NOMO-1 treated with dmso at 0.1 percent for 144 hours (cell line): Measurements from ENCODE around the gene CARMIL3.

Experiments
- DNase-seq: peaks from one replicate; lab custom pipeline; 2025; ENCODE audit not compliant: unreplicated experiment; lab: John Stamatoyannopoulos, UW

Gene CARMIL3

DNA sequence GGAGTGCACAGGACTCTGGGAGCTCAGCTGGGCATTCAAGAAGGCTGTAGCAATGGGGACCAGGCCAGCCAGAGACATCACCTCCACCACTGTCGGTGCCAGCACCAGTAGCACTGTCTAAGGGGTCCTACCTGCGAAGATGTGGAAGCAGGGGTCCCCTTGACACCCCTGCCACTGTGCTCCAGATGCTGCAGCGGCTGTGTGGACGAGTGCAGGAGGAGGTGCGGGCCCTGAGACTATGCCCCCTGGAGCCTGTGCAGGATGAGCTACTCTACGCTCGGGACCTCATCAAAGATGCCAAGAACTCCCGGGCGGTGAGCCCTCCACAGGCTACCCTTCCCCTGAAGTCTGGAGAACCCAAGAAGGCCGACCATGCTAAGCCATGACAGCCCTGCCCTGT, 8.6 kb downstream of the CARMIL3 start:
- DNase-seq = no peak

DNA sequence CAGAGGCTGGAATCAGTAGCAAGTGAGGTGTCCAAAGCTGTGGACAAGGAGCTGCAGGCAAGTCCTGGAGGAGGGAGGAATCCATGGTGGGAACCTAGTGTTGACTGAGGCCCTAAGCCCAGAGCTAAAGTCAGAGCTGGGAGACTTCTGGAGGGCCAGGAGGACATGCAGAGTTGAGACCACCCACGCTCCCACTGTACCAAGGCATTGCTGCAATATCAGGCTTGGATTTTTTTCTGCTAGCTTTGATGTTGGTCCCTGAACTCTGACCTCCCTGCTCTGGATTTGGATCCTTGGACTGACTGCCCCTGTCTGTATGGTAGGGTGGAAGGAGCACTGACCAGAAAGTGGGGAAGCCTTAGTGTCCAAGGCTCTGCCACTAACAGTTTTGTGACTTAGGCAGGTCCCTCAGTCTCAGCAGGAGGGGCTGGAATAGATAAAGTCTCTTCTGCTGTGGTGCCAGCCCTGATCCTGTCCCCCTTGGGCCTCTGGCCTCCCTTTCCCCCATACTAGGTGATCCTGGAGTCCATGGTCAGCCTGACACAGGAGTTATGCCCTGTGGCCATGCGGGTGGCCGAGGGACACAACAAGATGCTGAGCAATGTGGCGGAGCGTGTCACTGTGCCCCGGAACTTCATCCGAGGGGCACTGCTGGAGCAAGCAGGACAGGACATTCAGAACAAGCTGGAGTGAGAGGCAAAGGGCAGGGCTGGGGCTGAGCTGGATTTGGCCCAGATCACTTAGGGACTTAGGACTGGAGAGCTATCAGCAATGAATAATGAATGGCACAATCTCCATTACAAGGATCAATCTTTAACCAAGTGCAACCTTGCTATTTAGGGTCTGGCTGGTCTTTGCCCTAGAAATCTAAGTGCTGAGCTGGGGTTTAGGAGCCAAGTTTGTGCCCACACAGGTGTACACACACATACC, 9.4 kb downstream of the CARMIL3 start:
- no peak for DNase-seq

DNA sequence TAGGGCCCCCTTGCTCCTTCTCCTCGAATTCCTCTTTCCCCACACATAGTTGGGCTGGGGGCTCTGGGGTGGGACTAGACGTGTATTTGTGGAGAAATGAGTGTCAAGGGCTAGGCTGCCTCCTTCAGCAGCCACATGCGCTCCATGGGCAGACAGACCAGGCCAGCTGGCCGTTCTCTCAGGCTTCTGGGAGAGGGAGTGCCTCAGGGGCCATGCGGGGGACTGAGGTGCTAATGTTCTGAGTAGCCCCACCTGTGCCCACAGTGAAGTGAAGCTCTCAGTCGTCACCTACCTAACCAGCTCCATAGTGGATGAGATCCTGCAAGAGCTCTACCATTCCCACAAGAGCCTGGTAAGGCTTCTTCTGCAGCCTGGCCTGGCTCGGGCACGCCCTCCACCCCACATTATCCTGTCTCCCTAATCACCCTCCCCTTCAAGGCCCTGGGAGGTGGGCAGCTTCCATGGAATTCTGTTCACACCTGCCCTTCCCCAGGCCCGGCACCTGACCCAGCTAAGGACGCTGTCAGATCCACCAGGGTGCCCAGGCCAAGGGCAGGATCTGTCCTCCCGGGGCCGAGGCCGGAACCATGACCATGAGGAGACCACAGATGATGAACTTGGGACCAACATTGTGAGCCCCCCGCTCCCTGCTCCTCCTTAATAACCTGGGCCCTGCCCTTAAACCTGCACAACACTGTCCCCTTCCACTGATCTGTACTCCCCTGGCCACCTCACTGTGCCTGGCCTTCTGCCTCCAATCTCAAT, 10.6 kb downstream of the CARMIL3 start:
- no peak for DNase-seq

DNA sequence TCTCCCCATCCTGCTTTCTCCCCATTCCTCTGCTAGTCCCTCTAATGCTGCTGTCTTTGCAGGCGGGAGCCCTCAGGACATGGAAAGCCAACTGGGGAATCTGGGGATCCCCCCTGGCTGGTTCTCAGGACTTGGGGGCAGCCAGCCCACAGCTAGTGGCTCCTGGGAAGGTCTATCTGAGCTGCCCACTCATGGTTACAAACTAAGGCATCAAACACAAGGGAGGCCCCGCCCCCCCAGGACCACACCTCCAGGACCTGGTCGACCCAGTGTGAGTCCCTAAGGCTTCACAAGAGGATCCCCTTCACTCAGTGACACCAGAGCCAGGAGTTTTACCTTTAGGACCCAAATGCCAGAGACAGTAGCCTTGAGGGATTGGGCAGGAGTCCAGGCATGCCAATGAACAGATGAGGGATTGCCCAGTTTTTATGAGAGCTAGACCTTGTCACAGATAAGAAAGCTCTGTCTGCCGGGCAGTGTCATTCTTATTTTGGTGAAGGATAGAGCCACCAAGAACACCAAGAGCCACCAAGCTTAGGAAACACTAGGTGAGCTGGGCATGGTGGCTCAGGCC, 11.5 kb downstream of the CARMIL3 start:
- DNase-seq = no peak

DNA sequence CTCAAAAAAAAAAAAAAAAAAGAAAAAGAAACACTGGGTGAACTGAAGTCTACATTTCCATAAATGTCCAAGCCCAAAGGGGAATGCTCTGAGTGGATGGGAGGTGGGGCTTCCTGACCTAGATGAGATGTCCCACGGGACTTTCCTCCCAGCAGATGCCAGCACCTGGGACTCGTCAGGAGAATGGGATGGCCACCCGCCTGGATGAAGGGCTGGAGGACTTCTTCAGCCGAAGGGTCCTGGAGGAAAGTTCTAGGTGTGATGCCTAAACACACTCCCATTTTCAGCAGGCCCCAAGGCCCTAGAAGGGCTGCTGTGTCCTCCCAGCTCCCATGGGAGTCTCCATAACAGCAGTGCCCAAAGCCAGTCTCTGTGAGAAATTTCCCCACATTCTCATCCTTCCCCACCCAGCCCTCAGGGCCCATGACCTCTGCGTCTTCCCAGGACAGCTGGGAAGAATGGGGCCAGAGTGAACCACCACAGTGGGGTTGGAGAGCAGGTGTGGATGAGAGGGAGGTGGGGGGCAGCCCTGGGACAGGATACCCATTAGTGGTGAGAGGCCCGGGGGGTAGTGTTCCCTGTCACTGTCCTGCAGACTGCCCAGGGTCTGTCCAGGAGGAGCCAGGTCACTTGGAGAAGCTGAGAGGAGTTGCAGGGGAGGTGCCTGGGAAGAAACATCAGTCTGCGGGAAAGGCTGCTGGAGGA, 12.4 kb downstream of the CARMIL3 start:
- no peak for DNase-seq

DNA sequence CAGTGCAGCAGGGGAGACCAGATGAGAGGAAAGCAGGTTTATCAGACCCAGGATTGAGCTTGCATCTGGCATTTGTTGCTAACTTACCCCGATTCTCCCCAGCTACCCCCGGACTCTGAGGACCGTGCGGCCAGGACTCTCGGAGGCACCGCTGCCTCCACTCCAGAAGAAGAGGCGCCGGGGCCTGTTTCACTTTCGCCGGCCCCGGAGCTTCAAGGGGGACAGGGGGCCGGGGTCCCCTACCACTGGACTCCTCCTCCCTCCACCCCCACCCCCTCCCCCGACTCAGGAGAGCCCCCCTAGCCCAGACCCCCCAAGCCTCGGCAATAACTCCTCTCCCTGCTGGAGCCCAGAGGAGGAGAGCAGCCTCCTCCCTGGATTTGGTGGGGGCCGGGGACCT, 13.0 kb downstream of the CARMIL3 start:
- DNase-seq = no peak

DNA sequence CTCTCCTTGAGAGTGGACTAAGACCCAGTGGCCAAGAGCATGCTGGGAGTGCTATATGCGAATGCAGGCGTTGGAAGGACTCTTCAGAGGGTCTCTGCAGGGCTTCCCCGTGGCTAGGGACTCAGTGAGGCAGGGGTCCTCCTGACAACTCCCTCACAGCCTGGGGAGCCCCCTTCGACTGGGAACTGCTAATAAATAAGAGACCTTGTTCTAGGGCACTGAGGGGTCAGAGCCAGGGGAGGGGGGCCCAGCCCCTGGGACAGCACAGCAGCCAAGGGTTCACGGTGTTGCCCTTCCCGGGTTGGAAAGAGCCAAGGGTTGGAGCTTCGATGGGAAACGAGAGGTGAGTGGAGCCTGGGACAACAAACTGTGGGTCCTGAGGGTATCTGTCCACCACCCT, 13.6 kb downstream of the CARMIL3 start:
- DNase-seq = no peak

DNA sequence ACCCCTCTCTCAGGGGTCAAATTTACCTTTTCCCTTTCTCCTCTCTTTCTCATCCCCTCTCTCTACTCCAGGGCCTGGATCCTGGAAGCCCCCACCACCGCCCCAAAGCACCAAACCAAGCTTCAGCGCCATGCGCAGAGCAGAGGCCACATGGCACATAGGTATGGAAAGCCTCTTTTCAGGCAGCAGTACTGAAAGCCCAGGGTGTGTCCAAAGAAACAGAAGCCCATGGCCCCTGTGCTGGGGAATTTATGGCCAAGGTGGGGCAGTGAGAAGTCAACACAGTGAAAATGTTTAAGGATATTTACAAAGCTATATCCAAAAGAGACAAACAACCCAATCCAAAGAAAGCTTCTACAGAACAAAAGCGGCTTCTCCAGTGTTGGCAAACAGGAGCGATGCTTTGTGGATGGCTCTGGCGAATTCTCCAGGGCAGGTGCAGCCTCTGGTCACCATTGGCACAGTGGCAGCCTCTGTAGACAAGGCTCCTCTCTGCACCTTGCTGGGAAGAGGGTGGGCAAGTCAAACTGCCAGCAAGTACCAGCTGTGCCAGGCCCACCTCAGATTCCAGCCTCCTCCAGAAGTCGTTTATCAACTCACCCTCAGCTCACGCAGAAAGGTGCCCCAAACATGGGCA, 14.8 kb downstream of the CARMIL3 start:
- DNase-seq = no peak

DNA sequence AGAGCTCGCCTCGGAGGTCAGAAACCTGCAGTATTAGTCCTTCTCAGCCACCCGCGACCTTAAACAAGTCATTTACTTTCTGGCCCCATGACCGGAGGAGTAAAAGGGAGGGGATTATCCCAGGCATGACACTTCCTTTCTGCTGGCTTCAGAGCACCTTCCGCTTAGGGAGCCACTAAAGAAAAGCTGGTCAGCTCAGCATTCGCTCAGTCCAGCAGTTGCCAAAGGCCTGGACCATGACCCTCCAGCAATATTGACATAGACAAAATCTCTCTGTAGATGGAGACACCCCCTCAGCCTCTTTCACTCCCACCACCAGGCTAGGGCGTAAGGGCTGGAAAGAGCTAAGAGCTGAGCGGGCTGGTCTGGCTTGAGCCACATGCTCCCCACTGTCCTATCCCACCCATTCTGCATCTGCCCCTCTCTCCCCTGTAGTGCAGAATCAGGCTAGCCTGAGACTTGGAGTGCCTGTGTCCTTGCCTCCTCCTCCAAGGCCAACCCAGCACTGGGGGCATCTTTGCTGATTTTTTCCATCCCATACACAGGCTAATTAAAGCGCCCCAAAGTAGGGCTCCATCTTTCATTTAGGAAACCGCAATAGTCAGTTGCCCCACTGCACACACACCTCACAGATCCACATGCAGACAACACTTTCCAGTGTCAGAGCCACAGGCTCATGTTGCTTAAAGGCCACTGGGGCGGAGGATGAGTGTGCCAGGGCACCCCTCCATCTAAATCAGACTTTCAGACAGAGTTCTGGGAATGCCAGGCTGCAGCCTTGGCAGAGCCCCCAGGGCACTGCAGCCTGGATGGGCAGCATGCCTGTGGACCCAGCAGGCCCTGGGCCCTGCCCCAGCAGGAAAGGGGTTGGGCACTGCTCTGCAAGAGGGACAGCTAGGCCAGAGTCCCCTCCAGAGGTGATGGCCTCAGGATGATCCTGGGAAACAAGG, 15.6 kb downstream of the CARMIL3 start:
- DNase-seq = no peak

DNA sequence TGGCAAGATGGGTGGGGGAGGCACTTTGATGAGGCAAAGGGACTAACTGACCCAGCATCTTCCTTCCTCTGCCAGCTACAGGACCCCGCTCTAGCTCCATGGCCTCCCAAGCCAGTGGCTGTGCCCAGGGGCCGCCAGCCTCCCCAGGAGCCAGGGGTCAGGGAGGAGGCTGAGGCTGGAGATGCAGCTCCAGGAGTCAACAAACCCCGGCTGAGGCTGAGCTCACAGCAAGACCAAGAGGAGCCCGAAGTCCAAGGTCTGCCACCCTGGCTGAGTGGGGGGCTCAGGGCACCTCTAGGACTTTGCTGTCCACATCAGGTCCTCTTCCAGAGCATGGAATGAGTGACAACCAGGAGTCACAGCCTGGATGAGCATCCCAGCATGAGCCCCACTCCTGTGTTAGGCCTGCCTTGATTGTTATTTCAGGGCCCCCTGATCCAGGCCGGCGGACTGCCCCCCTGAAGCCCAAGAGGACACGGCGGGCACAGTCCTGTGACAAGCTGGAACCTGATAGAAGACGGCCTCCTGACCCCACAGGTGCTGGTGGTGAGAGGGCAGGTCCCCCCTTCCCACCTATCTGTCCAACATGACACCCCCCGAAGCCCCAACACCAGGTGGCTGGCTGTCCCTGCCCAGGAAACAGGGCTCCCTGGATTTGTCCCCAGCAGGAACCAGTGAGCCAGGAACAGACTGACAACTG, 17.1 kb downstream of the CARMIL3 start:
- DNase-seq = no peak

DNA sequence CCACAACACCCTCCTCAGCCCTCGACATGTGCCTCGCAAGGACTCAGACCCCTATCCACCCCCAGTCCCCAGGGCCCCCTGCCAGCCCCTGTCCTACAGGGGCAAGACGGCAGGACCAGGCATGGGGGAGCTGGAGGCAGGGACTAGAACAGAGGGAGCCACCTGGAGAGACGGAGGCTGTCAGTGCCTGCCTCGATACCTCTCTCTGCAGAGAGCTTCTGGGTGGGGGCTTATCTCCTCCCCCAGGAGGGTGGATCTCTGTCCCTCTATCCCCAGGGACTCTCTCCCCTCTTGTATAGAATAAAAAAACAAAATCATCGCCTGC, 17.6 kb downstream of the CARMIL3 start:
- no peak for DNase-seq

DNA sequence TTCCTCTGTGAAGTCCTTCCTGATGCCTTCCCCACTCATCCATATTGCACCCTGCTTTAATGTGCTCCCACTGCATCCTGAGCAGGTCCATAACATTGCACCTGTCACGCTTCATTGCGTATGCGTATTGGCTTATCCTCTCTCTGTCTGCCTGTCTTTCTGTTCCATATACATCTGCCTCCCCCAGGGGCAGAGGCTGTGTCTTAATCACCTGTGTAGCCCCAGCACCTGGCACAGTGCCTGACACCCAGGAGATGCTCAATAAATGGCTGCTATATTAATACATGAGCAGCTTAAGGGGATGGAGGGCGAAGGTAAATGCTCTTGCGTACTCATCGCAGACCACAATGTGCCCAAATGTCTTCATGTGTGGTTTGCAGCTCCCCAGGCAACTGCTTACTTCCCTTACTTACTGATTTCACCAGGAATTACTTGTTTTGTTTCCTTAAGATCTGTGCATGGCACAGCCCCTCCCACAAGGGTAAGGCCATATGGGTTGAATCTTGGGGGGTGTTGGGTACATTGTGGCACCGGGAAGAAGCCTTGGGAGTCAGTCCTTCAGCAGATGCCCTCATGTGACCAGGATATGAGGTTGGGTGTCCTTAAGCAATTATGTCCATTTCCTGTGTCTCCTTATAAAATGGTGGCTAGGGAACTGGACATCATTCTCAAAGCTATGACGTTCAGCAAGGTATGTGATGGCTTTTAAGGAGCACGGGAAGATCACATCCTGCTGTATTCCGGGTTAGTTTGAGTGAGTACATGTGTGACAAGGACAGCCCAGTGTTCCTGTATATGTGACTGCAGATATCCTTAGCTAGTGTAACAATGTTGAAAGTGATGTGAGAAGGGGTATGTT, 18.7 kb downstream of the CARMIL3 start:
- DNase-seq = no peak

DNA sequence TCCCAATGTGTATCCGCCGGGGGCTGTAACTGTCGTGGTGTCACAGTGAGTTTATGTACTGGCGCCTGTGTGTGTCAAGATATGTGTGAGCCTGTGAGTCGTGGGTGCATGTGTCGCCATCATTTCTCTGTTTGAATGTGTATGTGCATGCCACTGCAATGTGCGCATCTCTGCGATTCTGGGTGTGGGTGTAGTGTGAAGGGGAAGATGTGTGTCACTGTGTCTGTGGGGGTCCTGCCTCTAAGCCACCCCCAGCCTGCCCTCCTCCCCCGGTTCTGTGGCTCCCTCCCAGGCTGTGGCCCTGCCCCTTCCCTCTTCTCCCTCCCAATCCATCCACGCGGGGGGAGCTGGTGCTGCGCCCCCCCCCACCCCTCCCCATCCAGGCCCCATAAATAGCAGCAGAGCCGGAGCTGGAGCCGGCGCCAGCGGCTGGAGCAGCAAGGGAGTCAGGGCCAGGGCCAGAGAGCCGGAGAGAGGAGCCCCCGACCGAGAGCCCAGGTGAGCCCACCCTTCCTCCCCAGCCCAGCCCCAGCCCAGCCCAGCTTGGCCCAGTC, 19.4 kb downstream of the CARMIL3 start, which contains the start of gene CPNE6:
Gene CPNE6, plus strand, starts transcription at position 419 of the 554 bp plus-strand sequence. CDS start 1,375 bp downstream, outside the sequence.
- no peak for DNase-seq

DNA sequence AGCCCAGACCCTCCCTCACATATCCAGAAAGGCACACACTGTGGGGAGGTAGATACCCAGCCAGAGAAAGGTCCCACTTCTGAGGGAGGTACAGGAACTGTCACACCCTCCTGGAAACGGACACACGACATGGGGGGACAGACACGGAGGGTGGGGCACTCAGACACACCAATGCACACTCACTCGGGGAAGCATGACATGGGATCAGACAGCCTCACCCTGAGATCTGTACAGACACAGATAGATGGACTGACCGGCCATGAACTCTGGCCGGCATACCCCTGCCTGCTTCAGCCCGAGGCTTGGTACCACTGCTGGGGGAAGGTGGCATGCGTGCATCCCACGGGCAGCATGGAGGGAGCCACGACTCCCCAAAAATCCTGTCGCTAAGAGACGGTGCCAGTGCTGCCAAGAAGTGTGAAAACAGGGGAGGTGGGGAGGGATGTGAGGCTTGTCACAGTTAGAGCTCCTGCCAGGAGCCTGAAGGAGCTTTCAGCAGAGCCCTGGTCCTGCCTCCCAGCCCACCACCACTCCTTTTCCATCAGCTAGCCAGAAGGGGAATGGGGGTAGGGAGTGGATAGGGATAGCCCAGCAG, 20.1 kb downstream of the CARMIL3 start:
- DNase-seq = no peak

DNA sequence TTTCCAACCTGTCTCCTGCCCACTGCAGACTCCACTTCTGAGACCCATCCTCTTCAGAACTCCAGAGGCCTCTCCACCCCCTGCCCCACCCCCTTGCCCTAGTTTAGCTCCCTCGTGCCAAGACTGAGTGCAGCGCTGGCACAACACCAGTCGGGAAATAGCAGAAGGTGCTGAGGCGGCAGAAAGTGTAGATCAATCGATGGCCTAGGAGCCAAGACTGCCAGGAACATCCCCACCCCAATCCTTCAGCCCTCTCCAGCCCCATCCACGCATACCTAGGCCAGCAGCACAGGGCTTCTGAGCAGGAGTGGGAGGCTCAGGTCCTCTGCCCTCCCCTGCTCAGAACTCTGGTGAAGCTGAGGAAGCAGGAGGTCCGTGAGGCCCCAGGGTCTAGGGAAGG, 20.6 kb downstream of the CARMIL3 start:
- no peak for DNase-seq

DNA sequence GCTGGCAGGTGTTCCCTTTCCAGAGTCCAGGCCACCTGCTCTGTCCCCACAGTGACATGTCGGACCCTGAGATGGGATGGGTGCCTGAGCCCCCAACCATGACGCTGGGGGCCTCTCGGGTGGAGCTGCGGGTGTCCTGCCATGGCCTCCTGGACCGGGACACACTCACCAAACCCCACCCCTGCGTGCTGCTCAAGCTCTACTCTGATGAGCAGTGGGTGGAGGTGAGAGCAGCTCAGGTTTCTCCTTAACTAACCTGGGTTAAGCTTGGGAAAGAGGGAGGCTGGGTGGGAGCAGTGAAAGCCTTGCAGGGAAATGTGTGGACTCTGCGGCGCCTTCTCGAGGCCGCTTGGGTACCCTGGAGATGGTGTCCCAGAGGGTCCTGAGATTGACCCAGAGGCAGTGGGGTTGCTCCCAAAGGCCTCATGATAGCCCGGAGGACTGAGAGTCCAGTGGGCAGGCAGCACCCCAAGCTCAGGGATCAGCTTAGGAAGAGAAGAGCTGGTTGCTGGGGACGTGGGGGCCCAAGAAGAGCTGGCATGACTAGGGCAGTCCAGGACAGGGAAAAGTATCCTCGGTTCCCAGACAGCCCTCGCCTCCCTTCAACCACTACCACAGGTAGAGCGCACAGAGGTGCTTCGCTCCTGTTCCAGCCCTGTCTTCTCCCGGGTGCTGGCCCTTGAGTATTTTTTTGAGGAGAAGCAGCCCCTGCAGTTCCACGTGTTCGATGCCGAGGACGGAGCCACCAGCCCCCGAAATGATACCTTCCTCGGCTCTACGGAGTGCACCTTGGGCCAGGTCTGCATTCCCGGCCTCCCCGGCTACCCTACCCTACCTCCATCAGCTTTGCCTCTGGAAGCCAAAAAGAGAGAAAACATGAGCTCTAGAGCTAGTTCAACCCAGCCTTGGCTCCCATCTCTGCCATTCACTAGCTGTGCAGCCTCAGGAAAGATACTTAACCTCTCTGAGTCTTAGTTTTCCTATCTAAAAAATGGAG, 21.4 kb downstream of the CARMIL3 start:
- no peak for DNase-seq
